ENCODE data around the gene PDZD4.
"Not testable (repeated sequence)": the region's sequence is repeated elsewhere in the genome, so short reads cannot be mapped to it uniquely, and the experiment has no call there.

PDZD4 gene

DNA sequence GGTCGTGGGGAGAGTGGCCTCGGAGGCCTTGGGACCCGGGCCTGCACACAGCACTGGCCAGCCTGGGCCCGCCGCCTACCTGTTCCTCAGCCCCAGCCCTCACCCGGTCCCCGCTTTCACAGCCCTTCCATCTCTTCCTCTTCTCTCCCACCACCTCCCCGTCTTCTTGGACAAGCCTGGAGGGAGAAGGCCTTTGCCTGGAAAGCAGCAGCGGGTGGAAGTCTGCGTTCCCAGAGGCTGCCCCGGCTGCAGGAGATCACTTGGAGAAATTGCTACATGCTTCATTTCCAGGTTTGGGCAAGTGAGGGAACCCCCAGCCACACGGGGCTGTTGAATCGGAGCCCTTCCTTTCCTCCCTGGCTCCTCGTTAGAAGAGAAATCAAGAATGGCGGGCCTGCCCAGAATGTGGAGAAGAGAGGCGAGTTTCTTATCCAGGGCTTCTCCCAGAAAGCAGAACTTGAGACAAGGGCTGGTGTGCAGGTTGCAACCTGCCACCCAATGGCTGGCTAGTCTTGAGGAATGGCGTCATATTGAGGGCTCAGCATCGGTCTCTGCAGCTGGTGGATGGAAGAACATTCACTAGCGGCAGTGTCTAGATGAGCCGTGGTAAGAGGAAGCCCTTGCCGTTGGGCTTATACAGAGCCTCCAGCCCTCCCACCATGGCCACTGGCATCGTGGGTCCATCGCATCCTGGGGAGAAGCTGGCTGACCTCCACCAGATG is 1.2 kb upstream of the PDZD4 start:
- DNase-seq (ENCODE audit: low read depth), result no peak

DNA sequence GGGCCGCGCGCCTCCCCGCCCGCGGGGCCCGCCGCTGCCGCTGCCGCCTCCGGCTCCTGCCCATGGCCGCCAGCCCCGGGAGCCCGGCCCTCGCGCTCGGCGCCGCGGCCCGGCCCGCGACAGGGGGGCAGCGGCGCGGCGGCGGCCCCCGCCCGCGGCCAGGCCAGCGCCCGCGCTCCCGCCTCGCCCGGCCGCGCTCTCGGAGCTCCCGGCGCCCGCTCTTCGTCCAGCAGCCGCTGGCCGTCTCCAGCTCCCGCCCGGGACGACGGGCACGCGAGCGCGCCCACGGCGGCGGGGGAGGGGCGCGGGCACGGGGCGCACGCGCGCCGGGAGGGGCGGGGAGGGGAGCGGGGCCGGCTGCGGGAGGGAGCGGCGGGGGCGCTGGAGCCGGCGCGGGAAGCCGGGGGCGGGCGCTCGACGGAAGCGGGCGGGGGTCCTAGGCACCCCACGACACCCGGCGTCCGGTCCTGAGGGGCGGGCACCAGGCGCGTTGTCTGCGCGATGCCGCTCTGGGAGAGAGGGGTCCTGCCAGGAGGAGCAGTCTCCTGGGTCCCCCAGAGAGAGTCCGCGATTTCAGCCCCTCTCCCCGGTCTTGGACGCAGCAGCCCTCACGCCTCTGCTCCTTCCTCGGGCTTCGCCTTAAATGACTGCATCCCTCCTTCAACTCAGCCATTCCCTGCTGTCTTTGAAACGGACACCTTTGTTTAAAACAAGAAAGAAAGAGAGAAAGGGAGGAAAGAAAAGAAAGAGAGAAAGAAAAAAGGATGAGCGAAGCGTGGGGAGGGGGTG is 490 bp upstream of the PDZD4 start:
- no peak for DNase-seq (ENCODE audit: low read depth)

DNA sequence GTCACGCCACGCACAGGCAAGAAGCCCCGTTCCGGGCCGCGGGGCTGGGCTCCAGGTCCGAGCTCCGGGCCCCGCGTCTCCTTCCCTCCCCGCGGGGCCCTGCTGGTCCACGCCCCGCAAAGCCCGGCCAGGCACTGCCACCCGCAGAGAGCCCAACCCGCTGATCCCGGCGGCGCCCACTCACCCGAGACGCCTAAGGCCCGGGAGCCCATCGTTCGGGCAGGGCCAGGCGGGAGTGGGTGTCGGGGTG is 870 bp downstream of the PDZD4 start:
- no peak for DNase-seq (ENCODE audit: low read depth)

DNA sequence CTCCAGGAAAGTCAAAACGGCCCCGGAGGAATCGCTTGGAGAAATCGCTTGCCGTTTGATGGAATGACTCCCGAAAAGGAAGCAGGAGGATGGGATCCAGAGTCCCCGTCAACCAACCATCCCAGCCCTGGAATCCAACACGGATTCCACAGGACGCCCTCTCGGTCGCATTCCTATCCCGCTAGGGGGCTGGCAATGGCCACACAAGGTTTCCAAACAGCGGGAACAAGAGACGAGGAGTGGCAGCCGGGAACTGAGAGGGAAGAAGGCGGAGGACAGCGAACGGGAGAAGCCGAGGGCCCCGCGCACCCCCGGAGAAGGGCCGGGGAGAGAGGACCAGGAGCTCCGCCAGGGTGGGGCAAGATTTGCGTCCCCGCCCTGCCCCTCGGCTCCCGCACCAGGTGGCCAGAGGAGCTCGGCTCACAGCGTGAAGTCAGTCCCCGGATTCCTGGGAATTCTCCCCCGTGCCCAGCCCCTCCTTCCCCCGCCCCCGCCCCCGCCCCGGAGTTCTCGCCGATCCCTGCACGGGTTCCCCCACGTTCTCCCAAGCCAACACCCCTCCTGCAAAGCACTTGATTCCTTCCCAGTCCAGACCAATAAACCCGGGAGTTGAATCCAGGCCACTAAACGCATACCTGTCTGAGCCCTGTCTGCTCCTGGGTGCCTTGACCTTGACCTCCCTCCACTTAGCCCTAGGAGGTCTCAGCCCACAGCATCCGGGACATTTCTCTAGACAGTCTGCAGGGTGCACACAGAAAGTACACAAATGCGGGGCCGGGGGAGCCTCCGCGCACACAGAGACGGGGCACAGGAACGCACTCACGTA is 1.4 kb downstream of the PDZD4 start:
- DNase-seq (ENCODE audit: low read depth), result no peak

DNA sequence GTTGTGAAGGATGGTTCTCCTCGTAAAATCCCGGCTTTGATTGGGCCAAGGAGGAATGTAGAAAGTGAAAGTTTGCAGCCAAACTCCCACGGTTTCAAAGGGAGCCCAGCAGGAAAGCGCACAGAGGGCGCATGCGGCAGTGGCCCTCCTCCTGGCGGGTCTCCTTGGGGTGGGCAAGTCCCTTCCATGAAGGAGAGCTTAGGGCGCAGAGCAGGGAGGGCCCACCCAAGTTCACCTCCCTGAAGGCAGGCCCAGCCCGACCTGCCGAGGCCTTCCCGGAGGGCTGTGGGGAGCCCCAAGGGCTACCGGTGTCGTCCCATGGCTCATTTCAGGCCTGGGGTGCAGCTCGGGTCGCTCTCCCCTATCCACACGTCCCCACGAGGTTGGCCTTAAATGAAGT is 2.0 kb downstream of the PDZD4 start:
- DNase-seq (ENCODE audit: low read depth), result no peak

DNA sequence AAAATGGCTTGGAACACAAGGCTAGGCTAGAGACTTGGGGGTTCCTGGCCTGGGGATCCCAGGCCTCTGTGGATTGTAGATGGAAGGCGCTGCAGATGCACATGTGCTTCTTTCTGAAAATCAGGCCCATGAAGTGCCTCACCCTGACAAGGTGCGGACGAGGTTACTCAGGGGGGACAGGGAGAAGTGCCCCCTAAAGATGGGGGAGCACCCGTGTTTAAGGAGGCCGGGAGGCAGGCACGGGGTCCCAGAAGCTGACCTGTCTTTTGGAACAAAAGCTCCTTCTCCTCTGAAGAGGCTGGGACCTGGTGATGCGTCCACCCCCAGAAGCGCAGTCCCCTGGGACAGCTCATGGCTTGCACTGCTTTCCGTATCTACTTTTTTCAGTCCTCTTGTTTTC is 2.4 kb downstream of the PDZD4 start:
- no peak for DNase-seq (ENCODE audit: low read depth)

DNA sequence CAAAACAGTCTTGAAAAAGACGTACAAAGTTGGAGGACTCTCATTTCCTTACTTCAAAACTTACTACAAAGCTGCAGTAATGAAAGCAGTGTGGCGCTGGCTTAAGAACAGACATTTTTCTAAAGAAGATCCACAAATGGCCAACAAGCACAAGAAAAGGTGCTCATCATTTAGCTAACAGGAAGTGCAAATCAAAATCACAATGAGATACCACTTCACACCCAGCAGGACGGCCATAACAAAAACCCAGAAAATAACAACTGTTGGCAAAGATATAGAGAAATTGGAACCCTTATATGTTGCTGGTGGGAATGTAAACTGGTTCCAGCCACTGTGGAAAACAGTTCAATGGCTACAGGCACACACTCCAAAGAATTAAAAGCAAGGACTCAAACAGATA is 3.3 kb downstream of the PDZD4 start:
- no peak for DNase-seq (ENCODE audit: low read depth)

DNA sequence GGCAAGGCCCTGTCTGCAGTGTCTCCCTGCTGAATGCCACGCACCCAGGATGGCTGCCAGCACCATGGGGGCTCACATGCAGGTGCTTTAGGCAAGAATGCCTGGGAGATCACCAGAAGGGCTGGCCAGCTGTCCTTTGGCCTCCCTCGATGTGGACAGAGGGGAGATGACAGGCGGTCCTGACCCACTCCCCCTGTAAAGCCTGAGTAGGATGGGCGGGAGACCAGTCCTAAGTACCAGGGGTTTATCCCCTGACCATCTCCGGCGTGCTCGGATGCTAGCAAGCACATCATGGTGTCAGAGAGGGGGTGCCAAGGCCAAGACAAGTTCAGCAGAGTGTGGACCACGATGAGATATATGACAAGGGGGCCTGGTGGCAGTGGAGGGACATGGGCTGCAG is 5.3 kb downstream of the PDZD4 start:
- no peak for DNase-seq (ENCODE audit: low read depth)

DNA sequence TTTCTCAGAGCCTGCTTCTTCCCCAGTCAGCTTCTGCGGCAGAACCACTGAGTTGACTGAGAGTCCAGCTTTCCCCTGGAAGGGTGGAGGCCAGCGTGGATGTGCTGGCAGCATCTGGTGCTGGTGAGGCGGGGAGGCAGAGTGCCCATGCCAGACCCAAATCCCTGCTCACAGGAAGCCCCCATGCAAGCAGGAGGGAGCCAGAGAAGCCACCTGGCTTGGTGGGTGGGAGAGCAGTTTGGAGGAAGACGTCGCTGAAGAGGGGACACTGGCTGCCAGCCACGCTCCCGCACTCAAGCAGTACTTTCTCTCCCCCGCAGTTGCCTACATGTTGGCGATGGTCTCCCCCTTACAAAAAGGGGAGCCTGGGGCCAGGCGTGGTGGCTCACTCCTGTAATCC is 6.0 kb downstream of the PDZD4 start:
- no peak for DNase-seq (ENCODE audit: low read depth)

DNA sequence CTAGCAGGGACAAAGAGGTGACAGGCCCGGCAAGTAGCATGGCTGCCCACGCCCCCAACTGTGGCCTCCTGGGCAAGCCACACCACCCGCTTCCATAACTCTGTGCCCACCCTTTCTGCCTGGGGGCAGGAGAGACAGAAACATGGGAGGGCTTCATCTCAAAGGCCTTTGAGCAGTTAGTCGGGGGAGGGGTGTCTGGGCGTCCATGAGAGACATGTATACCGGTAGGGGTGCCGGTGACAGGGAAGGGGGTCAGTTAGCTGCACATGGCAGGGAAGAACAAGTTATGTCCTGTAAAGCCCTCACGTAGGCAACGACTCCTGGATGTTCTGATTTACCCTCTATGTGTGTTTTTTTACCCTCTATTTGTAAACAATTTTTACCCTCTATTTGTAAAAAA is 9.3 kb downstream of the PDZD4 start:
- DNase-seq (ENCODE audit: low read depth), result no peak

DNA sequence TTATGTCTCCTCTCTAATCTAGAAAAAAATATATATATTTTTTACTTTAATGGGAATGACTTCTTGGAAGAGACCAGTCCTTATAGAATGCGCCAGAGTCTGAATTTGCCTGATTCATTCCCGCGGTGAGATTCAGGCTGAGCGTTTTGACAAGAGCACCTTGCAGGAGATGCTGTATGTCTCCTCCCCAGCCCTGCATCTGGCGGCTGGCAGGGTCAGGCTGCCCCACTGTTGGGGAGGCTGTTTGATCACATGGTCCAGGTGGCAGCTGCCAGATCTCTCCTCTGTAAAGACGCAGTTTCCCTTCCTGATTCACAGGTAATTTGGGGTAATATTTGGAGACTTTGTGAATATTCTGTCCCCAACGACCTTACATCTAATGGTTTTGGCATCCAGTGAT is 9.7 kb downstream of the PDZD4 start:
- DNase-seq (ENCODE audit: low read depth), result no peak

DNA sequence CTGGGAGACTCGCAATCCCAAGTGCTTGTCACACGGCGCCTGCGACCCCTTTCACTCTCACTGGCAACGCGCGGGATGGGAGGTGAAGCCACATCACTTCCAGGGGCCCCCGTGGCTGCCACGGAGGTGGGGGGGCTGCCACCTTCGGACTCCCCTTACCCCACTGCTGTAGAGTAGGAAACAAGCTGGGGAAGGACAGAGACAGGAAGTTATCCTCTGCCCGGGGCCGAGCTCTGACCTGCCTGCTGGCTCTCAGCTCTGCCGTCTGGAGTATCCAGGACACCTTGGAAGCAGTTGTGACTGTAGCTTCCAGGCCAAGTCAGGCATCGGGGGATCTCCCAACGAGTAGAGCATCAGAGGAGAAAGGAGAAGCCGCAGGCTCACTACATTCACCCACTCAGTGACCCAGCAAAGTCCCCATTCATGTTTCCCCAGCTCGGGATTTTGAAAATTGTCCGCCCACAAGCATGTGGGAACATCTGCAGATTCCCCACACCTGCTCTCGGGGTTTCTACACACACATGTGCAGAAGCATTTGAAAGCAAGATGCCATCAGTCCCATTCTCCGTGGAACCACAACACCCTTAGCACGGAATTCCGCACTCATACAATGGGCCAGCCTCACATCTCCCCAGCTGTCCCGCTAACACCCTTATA is 10.8 kb downstream of the PDZD4 start:
- no peak for DNase-seq (ENCODE audit: low read depth)

DNA sequence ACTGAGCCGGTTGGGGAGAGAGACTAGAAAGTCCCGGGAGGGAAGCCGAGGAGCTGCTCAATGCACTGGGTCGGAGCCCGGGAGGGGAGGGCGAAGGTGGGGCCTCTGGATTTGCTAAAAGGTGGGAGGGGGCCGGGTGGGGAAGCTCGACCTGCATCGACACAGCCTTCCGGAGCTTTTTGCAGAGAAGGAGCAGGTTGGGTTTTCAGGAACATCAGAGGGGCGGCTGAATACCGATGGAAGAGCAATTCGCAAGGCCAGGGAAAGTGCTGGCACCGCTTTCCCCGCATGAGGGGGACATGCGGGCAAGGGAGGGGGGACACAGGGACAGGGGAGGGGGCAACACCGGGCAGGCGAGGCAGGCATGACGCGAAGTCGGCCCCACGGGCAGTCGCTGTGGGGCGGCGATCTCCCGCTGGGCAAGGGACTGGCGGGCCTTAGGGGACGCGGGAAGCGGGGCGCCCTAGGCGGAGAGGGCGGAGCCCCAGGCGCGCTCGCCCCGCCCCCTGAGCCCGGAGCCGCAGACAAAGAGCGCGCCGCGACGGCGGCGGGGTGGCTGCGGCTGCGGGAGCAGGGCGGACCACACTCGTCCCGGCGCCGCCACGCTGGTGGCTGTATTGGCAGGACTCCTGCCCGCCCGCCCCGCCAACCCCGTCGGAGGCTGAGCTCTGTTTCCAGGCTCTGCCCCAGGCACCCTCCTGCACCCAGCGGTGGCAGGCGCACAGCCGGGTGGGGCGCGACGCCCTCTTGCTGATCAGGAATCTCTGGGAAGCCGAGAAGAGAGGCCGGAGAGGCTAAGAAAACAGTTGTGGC is 11.6 kb downstream of the PDZD4 start:
- no peak for DNase-seq (ENCODE audit: low read depth)

DNA sequence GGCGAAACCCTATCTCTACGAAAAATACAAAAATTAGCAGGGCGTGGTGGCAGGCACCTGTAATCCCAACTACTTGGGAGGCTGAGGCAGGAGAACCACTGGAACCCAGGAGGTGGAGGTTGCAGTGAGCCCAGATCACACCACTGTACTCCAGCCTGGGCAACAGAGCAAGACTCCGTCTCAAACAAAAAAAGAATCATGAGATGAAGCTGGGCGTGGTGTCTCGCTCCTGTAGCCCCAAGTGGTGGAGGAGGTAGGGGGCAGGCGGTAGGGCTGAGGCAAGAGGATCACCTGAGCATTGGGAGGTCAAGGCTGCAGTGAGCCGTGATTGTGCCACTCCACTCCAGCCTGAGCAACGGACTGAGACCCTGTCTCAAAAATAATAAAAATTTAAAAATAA is 12.3 kb downstream of the PDZD4 start:
- not testable (repeated sequence) for DNase-seq (ENCODE audit: low read depth)

DNA sequence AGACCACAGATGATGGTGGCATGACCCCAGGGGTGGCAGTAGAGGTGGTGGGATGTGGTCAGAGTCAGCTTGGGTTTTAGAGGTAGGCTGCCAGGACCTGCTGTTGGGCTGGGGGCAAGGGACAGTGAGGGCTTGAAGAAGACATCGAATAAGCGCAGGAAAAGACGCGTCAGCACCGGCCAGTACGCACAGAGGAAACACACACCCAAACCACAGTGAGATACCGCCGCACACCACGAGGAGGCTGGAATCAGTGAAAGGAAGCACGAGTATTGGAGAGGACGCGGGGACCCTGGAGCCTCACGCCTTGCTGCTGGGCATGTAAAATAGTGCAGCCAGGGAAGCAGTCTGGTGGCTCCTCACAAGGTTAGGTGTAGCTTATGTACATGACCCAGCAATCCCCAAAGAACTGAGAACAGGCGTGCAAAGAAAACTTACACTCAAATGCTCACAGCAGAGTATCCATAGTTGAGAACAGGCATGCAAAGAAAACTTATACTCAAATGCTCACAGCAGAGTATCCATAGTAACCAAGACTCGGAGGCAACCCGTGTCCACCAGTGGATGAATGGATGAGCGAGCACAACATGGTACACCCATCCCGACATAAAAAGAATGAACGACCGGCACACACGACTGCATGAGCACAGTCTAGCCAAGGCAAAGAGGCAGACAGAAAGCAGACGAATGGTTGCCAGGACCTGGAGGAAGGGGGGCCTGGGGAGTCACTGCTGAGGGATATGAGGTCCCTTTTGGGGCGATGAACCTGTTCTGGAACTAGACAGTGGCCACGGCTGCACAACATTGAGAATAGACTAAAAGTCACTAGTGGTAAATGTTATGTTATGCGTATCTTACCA is 13.3 kb downstream of the PDZD4 start:
- no peak for DNase-seq (ENCODE audit: low read depth)

DNA sequence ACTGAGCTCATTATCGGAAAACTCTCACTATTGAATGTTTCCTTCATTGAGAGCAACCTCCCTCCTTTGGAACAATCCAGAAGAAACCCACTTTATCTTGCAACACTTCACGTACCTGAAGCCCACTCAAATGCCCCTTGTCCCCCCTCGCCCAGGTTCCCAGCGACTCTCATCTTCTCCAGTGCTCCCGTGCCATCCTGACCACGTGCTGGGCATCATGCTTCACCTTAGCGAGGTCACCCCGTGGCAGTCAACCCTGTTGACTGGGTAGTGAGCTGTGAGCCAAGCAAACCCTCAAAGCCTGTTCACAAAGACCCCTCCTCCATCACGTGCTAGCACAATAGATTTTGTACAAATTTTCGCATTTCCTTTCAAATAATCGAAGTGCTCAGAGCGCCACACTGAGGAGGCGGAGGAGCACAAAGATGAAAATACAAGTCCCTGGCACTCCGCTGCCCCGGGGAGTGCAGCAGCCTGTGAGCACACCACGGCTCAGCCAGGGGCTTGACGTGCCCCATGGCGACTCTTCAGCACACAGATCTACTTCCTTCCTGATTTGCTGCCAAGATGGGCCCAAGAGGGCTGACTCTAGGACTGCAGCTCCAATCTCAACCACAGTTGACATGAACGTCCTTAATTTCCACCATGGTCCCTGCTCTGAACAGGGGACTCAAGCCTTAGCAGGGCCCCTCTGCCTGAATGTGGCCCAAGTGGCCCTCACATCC is 15.6 kb downstream of the PDZD4 start:
- no peak for DNase-seq (ENCODE audit: low read depth)

DNA sequence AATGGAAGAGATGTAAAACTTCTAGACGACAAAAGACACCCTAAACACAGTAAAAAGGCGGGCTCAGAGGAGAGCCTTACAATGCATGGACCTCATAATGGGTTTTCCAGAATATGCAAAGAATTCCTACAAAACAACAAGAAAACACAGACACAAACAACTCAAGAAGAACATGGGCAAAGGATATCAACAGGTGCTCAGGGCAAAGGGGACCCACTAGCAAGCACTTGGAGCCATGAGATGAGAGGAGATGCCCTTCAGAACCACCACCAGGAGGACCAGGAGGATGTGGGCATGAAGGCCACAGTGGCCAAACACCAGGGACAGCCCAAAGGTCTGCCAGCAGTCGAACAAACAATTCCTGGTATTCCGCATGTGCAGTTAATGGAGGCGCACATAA is 17.2 kb downstream of the PDZD4 start:
- no peak for DNase-seq (ENCODE audit: low read depth)

DNA sequence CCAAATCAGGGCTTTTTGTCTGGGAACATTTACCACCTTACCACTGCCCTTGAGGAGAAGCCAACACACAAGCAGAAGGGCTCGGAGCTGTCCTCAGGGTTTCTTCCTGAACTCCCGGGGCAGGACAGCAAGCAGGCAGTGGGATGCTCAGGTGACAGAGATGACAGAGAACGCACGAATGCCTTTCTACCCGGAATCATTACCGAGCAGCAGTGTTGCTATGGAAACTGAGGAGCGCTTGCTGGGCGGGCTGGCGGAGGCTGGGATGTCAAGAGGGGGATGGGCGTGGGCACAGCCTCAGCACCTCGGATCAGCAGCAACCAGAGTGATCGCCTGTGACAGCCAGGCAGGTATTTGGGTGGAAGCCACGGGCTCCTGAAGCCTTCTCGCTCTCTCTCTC is 18.1 kb downstream of the PDZD4 start:
- DNase-seq (ENCODE audit: low read depth), result no peak

DNA sequence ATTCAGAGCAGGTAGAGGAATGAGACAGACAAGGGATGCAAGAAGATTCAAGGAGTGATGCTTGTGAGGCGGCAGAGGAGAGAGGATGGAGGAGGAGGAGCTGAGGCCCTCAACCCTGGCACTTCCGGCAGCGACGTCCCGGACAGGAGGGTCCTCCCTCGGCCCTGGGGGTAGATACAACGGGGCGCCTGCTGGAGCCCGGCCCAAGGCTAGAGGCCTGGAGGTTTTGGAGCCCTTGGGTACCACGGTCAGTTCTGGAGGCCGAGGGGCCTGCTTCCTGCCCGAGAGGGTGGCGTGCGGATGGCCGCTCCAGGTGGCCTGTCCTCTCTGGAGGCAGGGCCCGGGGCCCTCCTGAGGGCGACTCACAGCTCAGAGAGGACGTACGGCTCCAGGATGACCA is 22.4 kb downstream of the PDZD4 start:
- no peak for DNase-seq (ENCODE audit: low read depth)

DNA sequence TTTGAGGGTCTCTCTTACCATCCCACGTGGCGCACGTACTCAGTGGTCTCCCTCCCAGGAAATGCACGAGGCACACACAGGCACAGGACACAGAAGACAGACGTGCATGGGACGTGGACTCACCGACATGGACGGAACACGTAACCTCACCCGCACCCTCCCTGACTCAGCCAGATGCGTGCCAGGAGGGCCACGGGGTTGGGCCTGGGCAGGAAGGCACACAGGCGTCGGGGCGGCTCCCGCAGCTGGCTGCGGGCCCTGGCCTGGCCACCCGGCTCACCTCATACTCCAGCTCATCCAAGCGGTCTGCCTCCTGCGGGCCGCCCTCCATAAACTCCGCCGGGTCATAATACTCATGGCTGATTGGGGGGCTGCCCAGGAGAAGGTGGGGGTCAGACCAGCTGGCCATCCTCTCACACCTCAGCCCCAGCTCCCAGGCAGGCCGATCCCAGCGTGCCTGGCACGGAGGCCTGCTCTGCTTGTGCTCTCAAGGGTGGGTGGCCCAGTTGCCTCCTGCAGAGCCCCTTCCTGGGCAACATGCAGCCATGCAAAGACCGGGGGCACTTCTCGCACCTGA is 23.3 kb downstream of the PDZD4 start:
- no peak for DNase-seq (ENCODE audit: low read depth)

Measured in stimulated activated CD8-positive, alpha-beta memory T cell treated with anti-CD3 and anti-CD28 coated beads, Interleukin-15, amount 100 ng/mL, for 1 hour (primary cell).